ENCODE measurements around the gene RUNX1.

Gene RUNX1

DNA sequence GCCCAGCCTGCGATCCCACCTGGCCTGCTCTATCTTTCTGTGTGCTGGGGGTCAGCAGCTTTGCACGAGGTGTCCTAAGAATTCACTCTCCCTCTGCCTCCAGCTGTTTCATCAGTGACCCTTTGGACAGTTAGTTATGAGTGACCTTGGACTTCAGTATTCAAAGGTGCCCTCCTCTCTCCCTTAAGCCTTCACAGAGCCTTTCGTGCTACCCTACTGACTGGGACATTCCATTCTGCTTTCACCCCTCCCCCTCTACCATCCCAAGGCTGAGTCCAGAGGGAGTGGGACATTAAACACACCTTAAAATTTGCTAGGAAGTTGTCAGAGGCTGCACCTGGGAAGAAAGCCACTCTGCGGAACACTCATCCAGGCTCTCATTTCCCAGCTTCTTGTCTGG is 208.4 kb downstream of the RUNX1 start:
- no peak for DNase-seq

DNA sequence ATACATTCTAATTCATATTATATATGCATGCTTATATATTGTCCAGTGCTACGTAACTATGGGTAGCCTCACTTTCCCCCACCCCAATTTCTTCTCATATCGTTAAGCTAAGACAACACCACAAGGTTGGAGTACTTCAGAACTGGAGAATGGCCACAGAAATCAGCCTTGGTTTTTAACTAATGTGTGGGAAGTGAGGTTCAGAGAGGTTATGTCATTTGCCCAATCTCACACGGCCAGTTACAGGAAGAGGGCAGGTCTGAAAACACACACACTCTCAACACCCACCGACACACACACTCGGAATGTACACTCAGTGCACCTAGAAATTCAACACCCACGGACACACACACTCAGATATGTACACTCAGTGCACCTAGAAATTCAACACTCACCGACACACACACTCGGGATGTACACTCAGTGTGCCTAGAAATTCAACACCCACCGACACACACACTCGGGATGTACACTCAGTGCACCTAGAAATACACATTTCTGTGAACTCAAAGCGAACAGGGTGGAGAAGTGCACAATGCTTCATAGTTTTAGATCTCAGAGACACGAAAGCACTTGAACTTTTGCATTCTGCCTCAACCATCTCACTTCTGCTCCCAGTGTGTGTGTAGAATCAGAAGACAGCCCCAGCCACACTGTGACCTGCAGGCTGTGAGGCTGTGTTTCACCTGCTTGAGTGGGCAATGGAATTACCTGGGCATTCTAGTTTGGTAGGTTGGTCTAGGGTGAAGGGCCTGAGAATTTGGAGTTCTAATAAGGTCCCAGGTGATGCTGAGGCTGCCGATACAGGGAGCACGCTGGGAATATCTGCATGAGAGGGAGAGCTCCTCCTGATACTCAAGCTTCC is 209.9 kb downstream of the RUNX1 start:
- DNase-seq, result no peak

GRCh38 chr21:34836933-34837505 is 212.1 kb downstream of the RUNX1 start:
- no peak for DNase-seq

- peak; percentile 64 for DNase-seq
Measured at GRCh38 chr21:34836103-34836932, 212.8 kb downstream of the RUNX1 start.

DNA sequence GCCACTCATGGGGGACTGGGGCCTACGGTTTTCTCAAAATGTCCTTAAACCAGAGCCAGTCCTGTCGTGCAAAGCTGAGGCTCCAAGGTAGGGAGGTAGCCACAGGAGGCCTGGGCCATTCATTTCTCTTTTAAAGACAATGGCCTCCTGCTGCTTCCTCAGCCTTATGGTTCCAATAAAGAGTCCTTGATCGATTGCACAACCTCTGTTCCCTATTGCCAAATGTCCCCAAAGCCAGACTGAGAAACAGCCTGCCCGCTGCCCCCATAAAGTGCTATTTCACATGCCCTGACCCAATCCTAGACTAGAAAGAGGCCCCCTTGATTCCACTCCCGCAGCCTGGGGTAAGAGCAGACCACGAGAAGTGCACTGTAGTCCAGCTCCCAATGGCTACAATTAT is 213.6 kb downstream of the RUNX1 start:
- no peak for DNase-seq

DNA sequence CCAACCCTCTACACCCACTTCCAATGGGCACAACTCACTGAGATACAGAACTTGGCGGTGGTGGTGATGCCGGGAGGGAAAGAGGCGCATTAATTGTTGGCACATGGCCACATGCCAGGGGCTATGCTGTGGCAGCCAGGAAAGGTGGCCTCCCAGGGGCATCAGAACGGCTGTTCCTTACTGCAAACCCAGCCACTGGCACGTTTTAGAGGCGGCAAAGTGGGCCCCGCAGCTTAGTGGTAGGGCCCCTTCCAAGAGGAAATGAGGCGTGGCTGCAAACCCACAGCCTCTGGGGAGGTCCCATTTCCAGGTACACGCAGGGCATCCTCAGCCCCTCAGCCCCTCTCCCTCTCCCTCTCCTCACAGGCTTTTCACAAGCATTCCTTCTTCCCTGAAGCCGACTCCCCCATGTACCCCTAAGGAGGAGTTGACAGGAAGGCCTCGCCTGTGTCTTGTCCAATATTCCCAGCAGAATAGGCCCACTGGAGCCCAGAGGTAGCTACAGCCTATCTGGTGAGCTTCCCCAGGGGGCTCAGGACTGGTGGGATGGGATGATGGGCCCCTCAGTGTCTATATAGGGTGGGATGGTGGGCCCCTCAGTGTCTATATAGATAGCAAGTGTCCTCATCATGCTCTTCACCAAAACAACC is 214.1 kb downstream of the RUNX1 start:
- DNase-seq, result no peak

GRCh38 chr21:34834290-34834689 is 214.8 kb downstream of the RUNX1 start:
- no peak for DNase-seq

GRCh38 chr21:34833465-34833864 is 215.6 kb downstream of the RUNX1 start:
- no peak for DNase-seq

GRCh38 chr21:34830386-34831170 is 218.5 kb downstream of the RUNX1 start:
- DNase-seq, result no peak

- DNase-seq, result no peak
Measured at GRCh38 chr21:34827445-34828235, 221.5 kb downstream of the RUNX1 start.

- DNase-seq, result no peak
Measured at GRCh38 chr21:34826836-34827235, 222.3 kb downstream of the RUNX1 start.

DNA sequence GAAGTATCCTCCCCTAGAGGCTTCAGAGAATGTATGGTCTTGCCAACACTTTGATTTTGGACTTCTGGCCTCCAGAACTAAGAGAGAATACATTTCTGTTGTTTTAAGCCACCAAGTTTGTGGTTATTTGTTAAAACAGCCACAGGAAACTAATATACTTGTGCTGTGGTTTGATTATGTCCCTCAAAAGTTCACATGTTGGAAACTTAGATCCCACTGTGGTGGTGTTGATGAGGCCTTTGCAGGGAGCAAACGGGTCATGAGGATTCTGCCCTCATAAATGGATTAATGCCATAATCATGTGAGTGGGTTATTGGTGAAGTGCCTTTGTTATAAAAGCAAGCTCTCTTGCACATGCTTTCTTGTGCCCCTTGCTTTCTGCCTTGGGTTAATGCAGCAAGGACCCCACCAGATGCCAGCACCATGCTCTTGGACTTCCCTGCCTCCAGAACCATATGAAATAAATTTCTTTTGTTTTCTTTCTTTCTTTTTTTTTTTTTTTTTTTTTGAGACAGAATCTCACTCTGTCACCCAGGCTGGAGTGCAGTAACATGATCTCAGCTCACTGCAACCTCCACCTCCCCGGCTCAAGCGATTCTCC is 223.1 kb downstream of the RUNX1 start:
- no peak for DNase-seq

- DNase-seq, result no peak
Measured at GRCh38 chr21:34825101-34825500, 224.0 kb downstream of the RUNX1 start.

DNA sequence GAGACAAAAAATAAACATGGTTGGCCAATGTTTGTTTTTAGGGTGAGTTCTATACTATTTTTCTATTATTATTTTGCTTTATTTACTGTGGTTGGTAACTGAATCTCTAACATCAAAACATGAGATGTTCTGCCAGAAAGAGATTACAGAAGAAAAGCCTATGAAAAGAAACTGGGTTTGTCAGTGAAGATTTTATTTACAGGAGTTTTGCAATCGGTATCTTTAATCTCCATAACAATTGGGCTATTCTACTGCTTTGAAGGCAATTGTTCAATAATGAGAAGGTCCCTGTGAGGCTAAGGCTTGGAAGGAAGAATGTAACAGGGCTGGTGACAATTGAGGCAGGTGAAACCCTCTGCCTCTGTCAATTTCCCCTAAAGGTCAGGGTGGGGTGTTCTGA is 224.8 kb downstream of the RUNX1 start:
- DNase-seq, result no peak

DNA sequence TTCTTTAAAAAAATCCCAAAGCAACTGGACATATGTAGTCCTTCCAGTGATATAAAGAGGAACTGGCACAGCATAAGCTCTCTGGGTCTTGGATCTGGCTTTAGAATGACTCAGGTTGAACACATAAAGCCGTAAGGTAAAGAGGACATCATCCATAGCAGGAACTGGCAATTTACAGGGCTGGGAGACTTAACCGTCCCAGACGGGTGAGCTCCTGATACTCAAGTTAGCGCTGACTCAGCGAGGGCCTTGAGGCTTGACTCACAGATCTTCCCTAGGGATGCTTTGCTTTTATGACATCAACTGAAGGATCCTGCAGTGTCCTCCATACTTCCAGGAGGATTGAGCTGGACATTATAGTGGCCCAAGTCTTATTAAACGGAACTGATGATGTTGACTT is 226.2 kb downstream of the RUNX1 start:
- DNase-seq, result no peak

- no peak for DNase-seq
Measured at GRCh38 chr21:34822168-34822567, 226.9 kb downstream of the RUNX1 start.

DNA sequence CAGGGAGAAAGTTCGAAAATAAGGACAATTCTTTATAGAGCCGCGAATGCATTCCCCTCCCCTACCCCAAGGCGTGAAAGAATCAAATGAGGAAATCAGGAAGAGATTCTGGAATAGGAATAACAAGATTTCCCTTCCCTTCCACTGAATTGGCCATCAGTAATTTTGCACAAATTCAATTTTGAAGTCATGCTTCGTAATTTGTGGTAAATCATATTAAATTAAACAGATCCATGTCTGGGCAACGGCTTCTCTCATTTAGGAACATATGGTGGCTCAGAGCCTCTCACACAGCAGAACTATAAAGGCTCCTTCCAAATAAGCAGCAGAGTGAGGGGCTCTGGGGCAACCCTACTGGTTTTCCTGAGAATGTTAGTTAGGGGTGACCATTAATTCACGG is 227.4 kb downstream of the RUNX1 start:
- no peak for DNase-seq

DNA sequence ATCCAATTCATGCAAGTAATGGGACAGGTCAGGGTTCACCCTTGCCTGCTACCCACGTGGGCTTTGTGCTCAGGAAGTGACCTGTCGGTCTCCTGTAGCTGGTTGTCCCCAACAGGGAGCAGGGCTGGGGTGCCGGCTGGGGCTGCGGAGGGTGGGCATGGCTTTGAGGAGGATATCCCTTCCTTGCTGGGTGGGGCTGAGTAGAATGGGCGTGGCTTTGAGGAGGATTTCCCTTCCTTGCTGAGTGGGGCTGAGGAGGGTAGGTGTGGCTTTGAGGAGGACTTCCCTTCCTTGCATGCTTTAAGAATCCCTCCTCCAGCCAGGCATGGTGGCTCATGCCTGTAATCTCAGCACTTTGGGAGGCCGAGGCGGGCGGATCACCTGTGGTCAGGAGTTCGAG is 229.1 kb downstream of the RUNX1 start:
- no peak for DNase-seq

- DNase-seq, result no peak
Measured at GRCh38 chr21:34819357-34819999, 229.6 kb downstream of the RUNX1 start.

DNA sequence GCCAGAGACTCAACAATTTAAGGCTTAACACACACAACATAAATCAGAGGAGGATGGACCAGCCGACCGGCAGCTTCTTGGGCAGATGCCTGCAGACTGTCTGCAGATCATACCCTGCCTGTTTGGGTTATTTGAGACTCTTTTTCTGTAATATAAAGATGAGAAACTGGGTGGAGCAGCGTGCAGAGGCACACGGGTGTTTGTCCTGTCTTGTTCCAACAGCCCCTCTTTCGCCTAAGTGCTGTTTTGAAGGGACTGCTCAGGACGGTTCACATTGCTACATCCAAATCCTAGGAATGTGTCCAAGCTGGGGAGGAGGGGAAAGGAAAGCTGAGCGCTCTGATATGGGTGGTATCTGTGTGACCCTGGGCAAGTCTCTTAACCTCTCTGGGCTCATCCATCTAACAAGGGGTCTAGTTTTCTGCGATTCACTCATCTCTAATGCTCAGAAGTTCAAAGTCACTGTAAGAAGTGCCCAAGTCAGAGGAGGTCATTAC is 230.4 kb downstream of the RUNX1 start:
- no peak for DNase-seq

Data from activated naive CD4-positive, alpha-beta T cell treated with Interleukin-2 at 50 U/mL for 16 hours (primary cell).